DOHH2 (cell line): ENCODE data around the gene PLEKHG4B.

Experiments
- H3F3A ChIP-seq: fragments of 200-600 bp; sonication (generic), shearing (Covaris generic); 2 replicates; pipeline ENCODE4 v1.6.0; 2016; ENCODE audit warnings: antibody characterized with exemption, mild to moderate bottlenecking; ENCODE audit not compliant: control insufficient read depth, insufficient read depth
- H3K27ac ChIP-seq: fragments of 200-600 bp; sonication (generic); 2 replicates; pipeline ENCODE4 v1.5.1; 2014; ENCODE audit warnings: low read depth, mild to moderate bottlenecking, low read length, moderate library complexity
- H3K27me3 ChIP-seq: fragments of 200-600 bp; sonication (generic); 2 replicates; pipeline ENCODE4 v1.6.1; 2014; ENCODE audit warnings: mild to moderate bottlenecking, low read length, mixed read lengths; ENCODE audit not compliant: control insufficient read depth
- H3K36me3 ChIP-seq: fragments of 200-600 bp; sonication (generic); 2 replicates; pipeline ENCODE4 v1.6.1; 2014; ENCODE audit warnings: mild to moderate bottlenecking, low read length, moderate library complexity, mixed read lengths; ENCODE audit not compliant: control insufficient read depth
- H3K4me1 ChIP-seq: fragments of 200-600 bp; sonication (generic); 2 replicates; pipeline ENCODE4 v1.6.1; 2014; ENCODE audit warnings: mild to moderate bottlenecking, low read length, mixed read lengths; ENCODE audit not compliant: control insufficient read depth
- H3K4me2 ChIP-seq: fragments of 200-600 bp; sonication (generic); 2 replicates; pipeline ENCODE4 v1.6.0; 2014; ENCODE audit warnings: mild to moderate bottlenecking, low read length, moderate library complexity
- H3K4me3 ChIP-seq: fragments of 200-600 bp; sonication (generic); 2 replicates; pipeline ENCODE4 v1.5.1; 2014; ENCODE audit warnings: mild to moderate bottlenecking, low read length, mixed read lengths
- H3K79me2 ChIP-seq: fragments of 200-600 bp; sonication (generic); 2 replicates; pipeline ENCODE4 v1.6.1; 2014; ENCODE audit warnings: mild to moderate bottlenecking, low read length, mixed read lengths; ENCODE audit not compliant: control insufficient read depth
- H3K9me2 ChIP-seq: fragments of 200-600 bp; sonication (generic); replicated peaks from 2 replicates; pipeline ENCODE4 v1.6.1; 2014; ENCODE audit warnings: mild to moderate bottlenecking, low read length, mixed read lengths; ENCODE audit not compliant: control insufficient read depth
- H3K9me3 ChIP-seq: fragments of 200-600 bp; sonication (generic); 2 replicates; pipeline ENCODE4 v1.6.1; 2014; ENCODE audit warnings: antibody characterized with exemption, low read length, mixed read lengths; ENCODE audit not compliant: control insufficient read depth, insufficient read depth
- H4K20me1 ChIP-seq: fragments of 200-600 bp; sonication (generic); 2 replicates; pipeline ENCODE4 v1.6.0; 2014; ENCODE audit warnings: low read depth, mild to moderate bottlenecking, antibody characterized with exemption, low read length, moderate library complexity; ENCODE audit not compliant: control insufficient read depth, insufficient read depth
- EZH2phosphoT487 ChIP-seq: fragments of 200-600 bp; sonication (generic); IDR thresholded peaks from 2 replicates; pipeline ENCODE4 v1.6.1; 2017; ENCODE audit warnings: borderline replicate concordance, mild to moderate bottlenecking, antibody characterized with exemption, low read length, moderate library complexity, mixed read lengths
- TF ChIP-seq, protein P1 (sequence below): fragments of 200-600 bp; sonication (generic); IDR thresholded peaks from one replicate; pipeline ENCODE4 v1.5.1; 2014; ENCODE audit warnings: antibody characterized with exemption, mild to moderate bottlenecking, low read depth, low read length; ENCODE audit not compliant: poor library complexity, severe bottlenecking

The PLEKHG4B gene

DNA sequence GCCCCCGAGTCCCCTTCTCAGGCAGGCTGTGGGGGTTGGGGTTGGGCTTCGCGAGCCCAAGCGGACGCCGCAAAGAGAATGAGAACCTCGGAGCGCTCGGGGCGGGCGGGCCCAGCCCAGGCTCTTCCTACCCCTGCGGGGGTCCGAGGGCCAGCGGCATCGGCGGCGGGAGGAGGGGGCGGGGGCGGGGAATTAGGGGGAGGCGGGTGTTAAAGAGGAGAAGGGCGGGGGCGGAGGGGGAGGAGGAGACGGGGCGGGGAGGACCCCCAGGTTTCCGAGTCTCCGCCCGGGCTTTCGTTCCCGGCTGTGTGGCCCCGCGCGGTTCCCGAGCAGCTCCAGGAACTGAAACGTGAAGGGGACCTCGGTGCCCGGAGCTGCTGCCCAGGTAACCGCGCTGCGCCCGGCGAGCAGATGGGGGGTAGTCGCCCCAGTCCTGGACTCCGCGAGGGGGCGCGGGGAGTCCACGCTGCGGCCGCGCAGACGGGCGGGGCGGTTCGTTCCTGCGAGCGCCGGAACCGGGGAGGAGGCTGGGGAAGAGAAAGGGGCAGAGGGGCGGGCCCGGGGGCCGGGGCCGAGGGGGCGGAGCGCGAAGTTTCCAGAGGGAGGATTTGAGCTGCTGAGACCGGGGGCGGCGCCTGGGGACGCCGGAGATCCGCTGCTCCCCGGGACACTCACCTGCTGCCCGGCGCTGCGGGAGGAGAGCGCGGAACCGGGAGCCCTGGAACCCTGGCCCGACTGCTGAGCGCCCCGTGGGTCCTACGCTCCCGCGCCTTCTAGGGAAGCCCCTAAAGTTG, 38.4 kb upstream of the PLEKHG4B start:
- H3K36me3 ChIP-seq = no peaks in the 10 kb centered on the region
- no peaks in the 10 kb centered on the region for H3F3A ChIP-seq
- H4K20me1 ChIP-seq = no peaks in the 10 kb centered on the region
- H3K4me1 ChIP-seq = no peaks in the 10 kb centered on the region
- no peaks in the 10 kb centered on the region for H3K27me3 ChIP-seq
- H3K9me2 ChIP-seq = no peaks in the 10 kb centered on the region
- TF ChIP-seq, protein P1, sequence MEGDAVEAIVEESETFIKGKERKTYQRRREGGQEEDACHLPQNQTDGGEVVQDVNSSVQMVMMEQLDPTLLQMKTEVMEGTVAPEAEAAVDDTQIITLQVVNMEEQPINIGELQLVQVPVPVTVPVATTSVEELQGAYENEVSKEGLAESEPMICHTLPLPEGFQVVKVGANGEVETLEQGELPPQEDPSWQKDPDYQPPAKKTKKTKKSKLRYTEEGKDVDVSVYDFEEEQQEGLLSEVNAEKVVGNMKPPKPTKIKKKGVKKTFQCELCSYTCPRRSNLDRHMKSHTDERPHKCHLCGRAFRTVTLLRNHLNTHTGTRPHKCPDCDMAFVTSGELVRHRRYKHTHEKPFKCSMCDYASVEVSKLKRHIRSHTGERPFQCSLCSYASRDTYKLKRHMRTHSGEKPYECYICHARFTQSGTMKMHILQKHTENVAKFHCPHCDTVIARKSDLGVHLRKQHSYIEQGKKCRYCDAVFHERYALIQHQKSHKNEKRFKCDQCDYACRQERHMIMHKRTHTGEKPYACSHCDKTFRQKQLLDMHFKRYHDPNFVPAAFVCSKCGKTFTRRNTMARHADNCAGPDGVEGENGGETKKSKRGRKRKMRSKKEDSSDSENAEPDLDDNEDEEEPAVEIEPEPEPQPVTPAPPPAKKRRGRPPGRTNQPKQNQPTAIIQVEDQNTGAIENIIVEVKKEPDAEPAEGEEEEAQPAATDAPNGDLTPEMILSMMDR = no peak
- no peak for TF ChIP-seq EZH2phosphoT487
- H3K27ac ChIP-seq = no peak overlapping the region
- H3K4me2 ChIP-seq = no peak overlapping the region
- H3K9me3 ChIP-seq = peaks cover 4% of the 10 kb centered on the region; the same call in 1 of the 2 replicates
- no peaks in the 10 kb centered on the region for H3K79me2 ChIP-seq
- H3K4me3 ChIP-seq = no peak overlapping the region

DNA sequence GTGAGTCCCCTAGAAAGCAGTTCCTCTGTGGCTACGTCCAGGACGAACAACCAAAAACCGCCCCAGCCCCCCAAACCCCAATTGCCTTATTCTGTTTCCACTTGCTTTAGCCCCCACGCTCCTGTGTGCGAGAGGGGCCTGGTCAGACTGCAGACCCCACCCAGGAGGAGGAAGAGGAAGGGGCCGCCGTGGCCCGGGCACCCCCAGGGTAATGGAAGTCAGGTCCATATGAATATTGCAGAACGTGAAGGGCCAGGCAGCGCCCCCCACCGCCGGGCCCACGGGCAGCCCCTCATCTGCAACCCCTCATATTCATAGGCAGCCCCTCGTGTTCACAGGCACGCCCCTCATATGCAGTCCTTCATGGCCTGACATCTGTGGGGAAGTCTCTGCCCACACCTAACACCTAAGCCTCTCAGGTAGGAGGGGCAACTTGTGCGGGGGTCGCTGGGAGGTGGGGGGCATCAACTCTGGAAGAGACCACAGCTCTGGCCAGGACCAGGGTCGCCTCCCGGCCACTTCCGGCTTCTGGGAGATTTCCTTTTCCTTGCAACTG, 37.7 kb upstream of the PLEKHG4B start:
- no peaks in the 10 kb centered on the region for H3F3A ChIP-seq
- no peaks in the 10 kb centered on the region for H3K36me3 ChIP-seq
- no peaks in the 10 kb centered on the region for H4K20me1 ChIP-seq
- no peaks in the 10 kb centered on the region for H3K27me3 ChIP-seq
- TF ChIP-seq, protein P1 = no peak
- TF ChIP-seq EZH2phosphoT487 = no peak
- H3K4me3 ChIP-seq = no peak overlapping the region
- H3K4me1 ChIP-seq = no peaks in the 10 kb centered on the region
- H3K9me2 ChIP-seq = no peaks in the 10 kb centered on the region
- no peak overlapping the region for H3K27ac ChIP-seq
- H3K4me2 ChIP-seq = no peak overlapping the region
- H3K9me3 ChIP-seq = peaks cover 4% of the 10 kb centered on the region; the same call in 1 of the 2 replicates
- no peaks in the 10 kb centered on the region for H3K79me2 ChIP-seq

DNA sequence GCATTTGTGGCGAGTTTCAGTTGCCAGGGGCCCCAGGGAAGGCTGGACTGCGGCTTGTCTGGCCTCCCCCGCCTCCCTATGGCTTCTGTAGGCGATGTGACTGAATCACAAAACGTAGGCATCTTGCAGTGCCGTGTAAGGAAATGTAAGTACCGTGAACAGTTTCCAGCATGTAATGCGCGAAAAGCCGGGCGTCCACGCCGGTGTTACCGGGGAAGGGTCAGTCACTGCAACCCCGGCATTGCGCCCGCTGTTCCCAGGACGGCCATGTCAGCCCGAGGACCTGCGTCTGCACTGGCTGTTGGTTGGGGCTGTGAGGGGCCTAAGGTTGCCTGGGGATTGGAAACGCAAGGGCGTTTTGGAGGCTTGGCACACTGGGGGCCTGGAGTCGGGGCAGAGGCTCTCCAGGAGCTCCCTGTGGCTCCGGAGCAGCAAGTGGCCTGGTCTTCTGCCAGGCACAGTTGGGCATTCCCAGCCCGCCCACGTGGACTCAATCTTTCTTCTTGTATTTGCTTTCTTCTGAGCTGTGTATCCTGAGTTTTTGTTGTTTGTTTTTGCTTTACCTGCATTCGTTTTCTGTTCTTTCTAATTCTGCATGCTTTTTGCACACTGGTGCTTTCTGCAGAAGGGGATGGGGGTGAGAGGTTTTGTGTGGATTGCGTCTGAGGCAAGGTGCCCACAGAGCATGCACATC, 36.9 kb upstream of the PLEKHG4B start:
- TF ChIP-seq, protein P1 = no peak
- TF ChIP-seq EZH2phosphoT487 = no peak
- H3F3A ChIP-seq = no peaks in the 10 kb centered on the region
- no peak overlapping the region for H3K4me3 ChIP-seq
- H3K9me3 ChIP-seq = peaks cover 4% of the 10 kb centered on the region; the same call in 1 of the 2 replicates
- no peaks in the 10 kb centered on the region for H3K4me1 ChIP-seq
- no peaks in the 10 kb centered on the region for H3K79me2 ChIP-seq
- H3K4me2 ChIP-seq = no peak overlapping the region
- H3K27me3 ChIP-seq = no peaks in the 10 kb centered on the region
- no peak overlapping the region for H3K27ac ChIP-seq
- no peaks in the 10 kb centered on the region for H3K36me3 ChIP-seq
- no peaks in the 10 kb centered on the region for H3K9me2 ChIP-seq
- H4K20me1 ChIP-seq = no peaks in the 10 kb centered on the region
